ENCODE measurements around the gene SLC25A45. TPM values are rescaled to one million over a fixed set of nuclear protein-coding genes. Genes with fewer than 3 reads are reported as not detected.
A peak's percentile ranks its signal among the peaks of the same experiment; 100 is the strongest.

Gene SLC25A45
- total RNA-seq, 1 donor from 2014 or later, result 0.26 TPM

DNA sequence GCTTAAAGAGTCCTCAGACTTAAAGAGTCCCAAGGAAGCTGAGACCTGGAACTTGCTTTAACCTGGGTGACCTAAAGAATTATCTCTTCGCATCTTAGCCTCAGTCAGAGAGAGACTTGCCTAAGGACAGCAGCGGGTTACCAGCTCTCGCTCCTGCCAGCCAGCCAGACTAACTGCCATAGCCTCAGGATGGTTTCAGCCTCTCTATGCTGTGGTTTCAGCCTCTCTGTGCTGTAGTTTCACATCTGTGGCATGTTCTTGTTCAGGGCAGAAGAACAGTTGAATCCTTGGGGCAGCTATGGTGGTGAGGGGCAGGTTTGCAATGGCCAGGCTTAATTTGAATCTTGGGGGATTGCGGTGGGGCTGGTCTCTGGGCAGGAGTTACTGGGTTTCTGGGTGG, 6.3 kb upstream of the SLC25A45 start:
- DNase-seq (ENCODE audit: low read depth) (no peak), FAIRE-seq (no peak)

DNA sequence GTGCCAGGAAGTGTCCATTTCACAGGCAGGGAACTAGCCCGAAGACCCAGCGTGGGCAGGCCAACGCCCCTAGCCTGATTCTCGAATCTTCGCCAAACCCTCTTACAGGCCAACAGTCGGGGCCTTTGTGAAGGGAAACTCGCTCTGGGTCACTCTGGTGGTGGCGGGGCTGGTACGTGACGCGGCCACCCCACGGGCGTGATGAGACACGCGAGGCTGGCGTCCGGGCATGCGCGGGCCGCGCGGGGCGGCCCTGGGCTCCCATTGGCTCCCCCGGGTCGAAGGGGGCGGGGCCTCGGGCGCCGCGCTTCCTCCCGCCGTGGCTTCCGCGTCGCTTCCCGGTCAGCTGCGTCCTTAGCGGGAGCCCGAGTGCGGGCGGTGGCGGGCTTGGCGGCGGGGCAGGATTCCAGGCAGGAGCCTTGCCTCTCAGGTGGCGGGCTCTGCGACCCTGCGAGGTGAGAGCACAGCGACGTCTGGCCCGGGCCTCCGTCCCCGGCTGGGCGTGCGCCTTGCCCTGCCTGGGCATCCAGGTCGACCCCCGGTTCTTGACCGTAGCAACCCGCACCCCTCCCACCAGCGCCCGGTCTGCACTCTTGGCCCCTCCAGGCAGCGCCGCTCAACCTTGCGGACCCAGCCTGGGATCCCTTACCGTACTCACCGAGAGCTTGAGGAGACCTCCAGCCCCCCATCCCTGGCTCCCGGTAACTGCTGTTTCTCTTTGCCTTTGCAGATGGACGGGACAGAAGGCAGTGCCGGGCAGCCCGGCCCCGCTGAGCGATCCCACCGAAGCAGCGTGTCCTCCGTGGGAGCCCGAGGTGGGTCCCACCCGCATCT, 4.1 kb upstream of the SLC25A45 start, which contains the start of gene FRMD8:
Gene FRMD8 (plus strand): TSS at position 331 of the 834 bp plus-strand sequence. CDS start 400 bp downstream, at position 731.
- FAIRE-seq, result no peak

More for the DNA sequence above, 6.3 kb upstream of the SLC25A45 start:
- Histone ChIP-seq H3K36me3 (ENCODE audit: control insufficient read depth, insufficient read depth, low read length) (peaks cover 31% of the 10 kb centered on the region), H3K27me3 (ENCODE audit: control insufficient read depth, insufficient read depth, low read length) (no peaks in the 10 kb centered on the region), H3K4me3 (ENCODE audit: low read depth, low read length) (no peak overlapping the region)
- no peak for TF ChIP-seq CTCF (IDR thresholded peaks at IDR 0.05; ENCODE audit: insufficient read depth, low read length, severe bottlenecking)

GRCh38 chr11:65384301-65384889, 1.9 kb upstream of the SLC25A45 start:
- no peaks in the 10 kb centered on the region for H3K27me3 ChIP-seq (ENCODE audit: control insufficient read depth, insufficient read depth, low read length)
- TF ChIP-seq CTCF (IDR thresholded peaks at IDR 0.05; ENCODE audit: insufficient read depth, low read length, severe bottlenecking), result no peak
- H3K36me3 ChIP-seq (ENCODE audit: control insufficient read depth, insufficient read depth, low read length), result peaks cover 7% of the 10 kb centered on the region
- DNase-seq (ENCODE audit: low read depth) (no peak), FAIRE-seq (no peak)
- H3K4me3 ChIP-seq (ENCODE audit: low read depth, low read length), result no peak overlapping the region

More for the DNA sequence above, 4.1 kb upstream of the SLC25A45 start, which contains the start of gene FRMD8:
- peak within 1 kb of the TSS; percentile 79 for H3K4me3 ChIP-seq (ENCODE audit: low read depth, low read length)
- no peak for TF ChIP-seq CTCF (IDR thresholded peaks at IDR 0.05; ENCODE audit: insufficient read depth, low read length, severe bottlenecking)
- peaks cover 13% of the 10 kb centered on the region for H3K36me3 ChIP-seq (ENCODE audit: control insufficient read depth, insufficient read depth, low read length)
- DNase-seq (ENCODE audit: low read depth), result peak; percentile 59
- H3K27me3 ChIP-seq (ENCODE audit: control insufficient read depth, insufficient read depth, low read length), result no peaks in the 10 kb centered on the region

- Histone ChIP-seq H3K27me3 (ENCODE audit: control insufficient read depth, insufficient read depth, low read length) (no peaks in the 10 kb centered on the region), H3K36me3 (ENCODE audit: control insufficient read depth, insufficient read depth, low read length) (peaks cover 2% of the 10 kb centered on the region), H3K4me3 (ENCODE audit: low read depth, low read length) (no peak overlapping the region)
- DNase-seq (ENCODE audit: low read depth), result no peak
- no peak for FAIRE-seq
- no peak for TF ChIP-seq CTCF (IDR thresholded peaks at IDR 0.05; ENCODE audit: insufficient read depth, low read length, severe bottlenecking)
Measured at GRCh38 chr11:65383778-65384177, 1.3 kb upstream of the SLC25A45 start.

- DNase-seq (ENCODE audit: low read depth) (no peak), FAIRE-seq (no peak)
- peak overlapping the region; percentile 0 for H3K4me3 ChIP-seq (ENCODE audit: low read depth, low read length)
- no peak for TF ChIP-seq CTCF (IDR thresholded peaks at IDR 0.05; ENCODE audit: insufficient read depth, low read length, severe bottlenecking)
- peaks cover 2% of the 10 kb centered on the region for H3K36me3 ChIP-seq (ENCODE audit: control insufficient read depth, insufficient read depth, low read length)
- no peaks in the 10 kb centered on the region for H3K27me3 ChIP-seq (ENCODE audit: control insufficient read depth, insufficient read depth, low read length)
Measured at GRCh38 chr11:65382804-65383368, 440 bp upstream of the SLC25A45 start.

Measured in bronchial epithelial cell (primary cell).